Muscle of leg (tissue), 11 donors: ENCODE measurements around the gene CCL28. TPM values are rescaled to one million over a fixed set of nuclear protein-coding genes. Genes with fewer than 3 reads are reported as not detected.
"Not testable (repeated sequence)": the region's sequence is repeated elsewhere in the genome, so short reads cannot be mapped to it uniquely, and the experiment has no call there.

Experiments used
- DNase-seq: peaks from one replicate; pipeline ENCODE4 v3.0.0; 2013
- H3K27ac ChIP-seq: one replicate; pipeline ENCODE4 v1.5.1; 2013; ENCODE audit warnings: mild to moderate bottlenecking, low read length, control low read depth
- H3K27me3 ChIP-seq: one replicate; pipeline ENCODE4 v1.6.1; 2013; ENCODE audit warnings: low read length; ENCODE audit not compliant: control insufficient read depth, insufficient read depth
- H3K36me3 ChIP-seq: one replicate; pipeline ENCODE4 v1.6.1; 2013; ENCODE audit warnings: low read length; ENCODE audit not compliant: control insufficient read depth, insufficient read depth
- H3K4me1 ChIP-seq: one replicate; pipeline ENCODE4 v1.6.1; 2013; ENCODE audit warnings: low read length; ENCODE audit not compliant: control insufficient read depth, insufficient read depth
- H3K4me3 ChIP-seq: one replicate; pipeline ENCODE4 v1.5.1; 2013; ENCODE audit warnings: low read length, control low read depth
- H3K9me3 ChIP-seq: replicated peaks from 2 replicates; pipeline ENCODE4 v1.6.1; 2013; ENCODE audit warnings: low read depth, low read length; ENCODE audit not compliant: control insufficient read depth
- WGBS: methylation state at CpG from one replicate; pipeline ENCODE4 v1.1.5; 2013; ENCODE audit warnings: missing lambda C conversion rate; ENCODE audit not compliant: insufficient coverage; 5-methylcytosine and 5-hydroxymethylcytosine counted together
- polyA plus RNA-seq, 8 donors: library from polyadenylated mRNA; unstranded; fragments of 120-200 nt; gene quantifications; one replicate each; pipeline versions ENCODE4 v1.2.1 to v1.2.3, GENCODE V29; 2013; ENCODE audit warnings: inconsistent platforms in 1 of 8, low replicate concordance in 1 of 8; ENCODE audit not compliant: insufficient read length in 8 of 8, insufficient read depth in 1 of 8
- total RNA-seq: library from RNA; stranded (reverse); fragments of 120-200 nt; gene quantifications from one replicate; pipeline ENCODE4 v1.2.4, GENCODE V29; 2013

CCL28 gene
- total and polyA plus RNA-seq, 9 donors: 0.18 to 0.79 (median 0.37) TPM

GRCh38 chr5:43376496-43377140 lies 35.6 kb downstream of the CCL28 start:
- no peaks in the 10 kb centered on the region for H3K9me3 ChIP-seq
- H3K27me3 ChIP-seq: no peaks in the 10 kb centered on the region
- H3K4me3 ChIP-seq: no peak overlapping the region
- H3K27ac ChIP-seq: no peak overlapping the region
- no peaks in the 10 kb centered on the region for H3K36me3 ChIP-seq
- no peaks in the 10 kb centered on the region for H3K4me1 ChIP-seq
- DNase-seq: no peak
- no CpG with 5 or more reads among the region's 1 CpG for WGBS

DNA sequence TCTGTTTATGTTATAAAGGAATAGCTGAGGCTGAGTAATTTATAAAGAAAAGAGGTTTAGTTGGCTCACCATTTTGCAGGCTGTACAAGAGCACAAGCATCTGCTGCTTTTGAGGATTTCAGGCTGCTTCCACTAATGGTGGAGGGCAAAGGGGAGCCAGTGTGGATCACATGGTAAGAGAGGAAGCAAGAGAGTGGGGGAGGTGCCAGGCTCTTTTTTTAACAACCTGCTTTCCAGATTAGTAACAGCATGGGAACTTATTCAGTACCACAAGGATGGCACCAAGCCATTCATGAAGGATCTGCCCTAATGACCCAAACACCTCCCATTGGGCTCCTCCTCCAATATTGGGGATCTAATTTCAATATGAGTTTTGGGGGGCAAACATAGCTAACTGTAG lies 40.4 kb downstream of the CCL28 start:
- Histone ChIP-seq H3K27me3 (no peaks in the 10 kb centered on the region), H3K4me3 (no peak overlapping the region), H3K27ac (no peak overlapping the region), H3K4me1 (no peaks in the 10 kb centered on the region), H3K9me3 (no peaks in the 10 kb centered on the region), H3K36me3 (no peaks in the 10 kb centered on the region)
- no peak for DNase-seq

DNA sequence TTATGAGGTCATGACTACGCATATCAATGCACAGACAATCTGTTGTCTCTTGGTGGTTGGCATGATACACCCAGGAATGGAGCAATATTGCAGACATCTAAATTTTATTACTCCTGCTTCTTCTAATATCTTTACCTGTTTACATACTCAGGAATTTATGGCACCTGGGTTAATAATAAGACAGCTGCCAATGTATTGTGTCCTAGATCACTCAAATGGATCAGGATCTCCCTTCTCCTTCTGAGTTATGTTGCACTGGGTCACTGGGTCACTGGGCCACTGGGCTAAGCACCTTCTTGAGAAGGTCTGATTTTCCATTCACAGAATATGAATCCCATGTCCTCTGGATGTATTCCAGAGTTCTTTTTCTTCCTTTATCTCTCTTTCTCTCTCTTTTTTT lies 41.8 kb downstream of the CCL28 start:
- no peaks in the 10 kb centered on the region for H3K36me3 ChIP-seq
- 80% methylated on average over 1 of the region's 1 CpG for WGBS
- no peaks in the 10 kb centered on the region for H3K27me3 ChIP-seq
- no peaks in the 10 kb centered on the region for H3K9me3 ChIP-seq
- no peak overlapping the region for H3K27ac ChIP-seq
- no peaks in the 10 kb centered on the region for H3K4me1 ChIP-seq
- no peak for DNase-seq
- H3K4me3 ChIP-seq: no peak overlapping the region

DNA sequence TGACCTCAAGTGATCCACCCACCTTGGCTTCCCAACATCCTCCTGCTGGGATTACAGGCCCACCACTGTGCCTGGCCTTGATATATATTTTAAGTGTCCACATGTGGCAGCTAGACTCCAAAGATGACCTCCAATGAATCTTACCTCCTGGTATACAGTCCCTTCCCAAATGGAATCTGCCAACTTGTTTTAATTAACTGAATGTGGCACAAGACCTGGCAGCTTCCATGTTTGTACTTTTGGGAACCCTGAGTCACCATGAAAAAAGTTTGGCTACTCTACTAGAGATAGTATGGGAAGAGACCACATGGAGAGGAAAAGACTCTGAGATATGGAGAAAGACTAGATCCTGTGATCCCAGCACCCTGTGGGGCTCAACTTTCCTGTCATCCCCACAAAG lies 42.5 kb downstream of the CCL28 start:
- H3K9me3 ChIP-seq: no peaks in the 10 kb centered on the region

GRCh38 chr5:43367909-43368669 lies 44.1 kb downstream of the CCL28 start:
- no peak for DNase-seq
- no CpG with 5 or more reads among the region's 3 CpGs for WGBS
- H3K9me3 ChIP-seq: no peaks in the 10 kb centered on the region

More for the DNA sequence above, 42.5 kb downstream of the CCL28 start:
- no peak for DNase-seq
- Histone ChIP-seq H3K4me3 (no peak overlapping the region), H3K4me1 (no peaks in the 10 kb centered on the region), H3K27me3 (no peaks in the 10 kb centered on the region), H3K36me3 (no peaks in the 10 kb centered on the region), H3K27ac (no peak overlapping the region)

DNA sequence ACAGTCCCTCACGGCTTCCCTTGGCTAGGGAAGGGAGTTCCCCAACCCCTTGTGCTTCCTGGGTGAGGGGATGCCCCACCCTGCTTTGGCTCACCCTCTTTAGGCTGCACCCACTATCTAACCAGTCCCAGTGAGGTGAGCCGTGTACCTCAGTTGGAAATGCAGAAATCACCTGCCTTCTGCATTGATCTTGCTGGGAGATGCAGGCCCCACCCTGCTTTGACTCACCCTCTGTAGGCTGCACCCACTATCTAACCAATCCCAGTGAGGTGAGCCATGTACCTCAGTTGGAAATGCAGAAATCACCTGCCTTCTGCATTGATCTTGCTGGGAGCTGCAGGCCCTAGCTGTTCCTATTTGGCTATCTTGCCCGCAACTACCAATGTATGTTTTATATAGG lies 44.7 kb downstream of the CCL28 start:
- Histone ChIP-seq H3K27me3 (no peaks in the 10 kb centered on the region), H3K9me3 (no peaks in the 10 kb centered on the region), H3K36me3 (no peaks in the 10 kb centered on the region), H3K4me3 (no peak overlapping the region), H3K4me1 (no peaks in the 10 kb centered on the region), H3K27ac (no peak overlapping the region)
- no peak for DNase-seq
- 79% methylated on average over 2 of the region's 3 CpGs for WGBS

More at GRCh38 chr5:43367909-43368669, 44.1 kb downstream of the CCL28 start:
- Histone ChIP-seq H3K4me3 (no peak overlapping the region), H3K27ac (no peak overlapping the region), H3K4me1 (no peaks in the 10 kb centered on the region), H3K27me3 (no peaks in the 10 kb centered on the region), H3K36me3 (no peaks in the 10 kb centered on the region)

- H3K9me3 ChIP-seq, H3K4me1 ChIP-seq, H3K4me3 ChIP-seq, H3K27ac ChIP-seq, DNase-seq, H3K27me3 ChIP-seq, H3K36me3 ChIP-seq: not testable (repeated sequence)
- WGBS: 72% methylated on average over 3 of the region's 4 CpGs
Measured at GRCh38 chr5:43366680-43367246, 45.4 kb downstream of the CCL28 start.

DNA sequence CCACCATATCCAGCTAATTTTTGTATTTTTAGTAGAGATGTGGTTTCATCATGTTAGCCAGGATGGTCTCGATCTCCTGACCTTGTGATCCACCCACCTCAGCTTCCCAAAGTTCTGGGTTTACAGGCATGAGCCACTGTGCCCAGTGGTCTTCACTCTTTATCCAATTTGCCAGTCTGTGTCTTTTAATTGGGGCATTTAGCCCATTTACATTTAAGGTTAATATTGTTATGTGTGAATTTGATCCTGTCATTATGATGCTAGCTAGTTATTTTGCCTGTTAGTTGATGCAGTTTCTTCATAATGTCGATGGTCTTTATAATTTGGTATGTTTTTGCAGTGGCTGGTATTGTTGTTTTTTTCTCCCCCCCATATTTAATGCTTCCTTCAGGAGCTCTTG lies 47.0 kb downstream of the CCL28 start:
- DNase-seq, H3K27ac ChIP-seq, H3K9me3 ChIP-seq, H3K4me1 ChIP-seq, H3K36me3 ChIP-seq, H3K4me3 ChIP-seq, H3K27me3 ChIP-seq: not testable (repeated sequence)
- WGBS: no CpG with 5 or more reads among the region's 2 CpGs

- Histone ChIP-seq H3K4me1 (no peaks in the 10 kb centered on the region), H3K27ac (no peak overlapping the region)
- 75% methylated on average over 1 of the region's 2 CpGs for WGBS
Measured at GRCh38 chr5:43363445-43364152, 48.6 kb downstream of the CCL28 start.

GRCh38 chr5:43362725-43363435 lies 49.3 kb downstream of the CCL28 start:
- whole genome bisulfite sequencing: 92% methylated on average over 2 of the region's 3 CpGs
- Histone ChIP-seq H3K4me1 (no peaks in the 10 kb centered on the region), H3K27me3 (no peaks in the 10 kb centered on the region), H3K9me3 (peaks cover 3% of the 10 kb centered on the region), H3K27ac (no peak overlapping the region), H3K4me3 (no peak overlapping the region), H3K36me3 (no peaks in the 10 kb centered on the region)
- DNase-seq: no peak

More at GRCh38 chr5:43363445-43364152, 48.6 kb downstream of the CCL28 start:
- no peaks in the 10 kb centered on the region for H3K36me3 ChIP-seq
- no peak overlapping the region for H3K4me3 ChIP-seq
- no peak for DNase-seq
- peaks cover 3% of the 10 kb centered on the region for H3K9me3 ChIP-seq
- no peaks in the 10 kb centered on the region for H3K27me3 ChIP-seq
